ENCODE results near the gene B4GALNT2.

Gene B4GALNT2

DNA sequence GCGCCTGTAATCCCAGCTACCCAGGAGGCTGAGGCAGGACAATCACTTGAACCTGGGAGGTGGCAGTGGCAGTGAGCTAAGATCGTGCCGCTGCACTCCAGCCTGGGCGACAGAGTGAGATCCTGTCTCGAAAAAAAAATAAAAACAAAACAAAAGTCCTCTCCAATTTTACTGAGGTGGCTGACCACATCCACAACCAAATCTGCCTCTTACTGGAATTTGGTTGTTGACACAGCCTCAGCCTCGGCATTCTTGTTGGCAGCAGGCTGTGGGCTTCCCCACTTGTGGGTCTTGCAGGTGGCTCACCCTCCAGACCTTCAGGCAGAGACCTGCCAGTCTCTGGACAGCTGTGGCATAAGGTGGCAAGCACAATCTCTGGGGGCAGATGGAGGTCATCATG is 15.6 kb downstream of the B4GALNT2 start:
- DNase-seq (ENCODE audit: extremely low spot score): no peak
- ChIA-PET POLR2A (interaction anchor here (1.4 kb wide), 1 partner anchor 9 kb away, joined by 3 read pairs; no protein-coding TSS in a partner anchor), CTCF (no interaction called here)
- TF ChIP-seq TARDBP (IDR thresholded peaks at IDR 0.05) (no peak), CTBP1 (IDR thresholded peaks at IDR 0.05; ENCODE audit: borderline replicate concordance) (no peak), NFRKB (IDR thresholded peaks at IDR 0.05) (no peak), ARNT (IDR thresholded peaks at IDR 0.05) (no peak), L3MBTL2 (conservative IDR thresholded peaks at IDR 0.05) (no peak), HDGF (IDR thresholded peaks at IDR 0.05; ENCODE audit: borderline replicate concordance) (no peak), SP1 (IDR thresholded peaks at IDR 0.05) (no peak), ELF4 (IDR thresholded peaks at IDR 0.05) (no peak)
- TF ChIP-seq, protein P1, sequence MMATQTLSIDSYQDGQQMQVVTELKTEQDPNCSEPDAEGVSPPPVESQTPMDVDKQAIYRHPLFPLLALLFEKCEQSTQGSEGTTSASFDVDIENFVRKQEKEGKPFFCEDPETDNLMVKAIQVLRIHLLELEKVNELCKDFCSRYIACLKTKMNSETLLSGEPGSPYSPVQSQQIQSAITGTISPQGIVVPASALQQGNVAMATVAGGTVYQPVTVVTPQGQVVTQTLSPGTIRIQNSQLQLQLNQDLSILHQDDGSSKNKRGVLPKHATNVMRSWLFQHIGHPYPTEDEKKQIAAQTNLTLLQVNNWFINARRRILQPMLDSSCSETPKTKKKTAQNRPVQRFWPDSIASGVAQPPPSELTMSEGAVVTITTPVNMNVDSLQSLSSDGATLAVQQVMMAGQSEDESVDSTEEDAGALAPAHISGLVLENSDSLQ (IDR thresholded peaks at IDR 0.05): no peak

DNA sequence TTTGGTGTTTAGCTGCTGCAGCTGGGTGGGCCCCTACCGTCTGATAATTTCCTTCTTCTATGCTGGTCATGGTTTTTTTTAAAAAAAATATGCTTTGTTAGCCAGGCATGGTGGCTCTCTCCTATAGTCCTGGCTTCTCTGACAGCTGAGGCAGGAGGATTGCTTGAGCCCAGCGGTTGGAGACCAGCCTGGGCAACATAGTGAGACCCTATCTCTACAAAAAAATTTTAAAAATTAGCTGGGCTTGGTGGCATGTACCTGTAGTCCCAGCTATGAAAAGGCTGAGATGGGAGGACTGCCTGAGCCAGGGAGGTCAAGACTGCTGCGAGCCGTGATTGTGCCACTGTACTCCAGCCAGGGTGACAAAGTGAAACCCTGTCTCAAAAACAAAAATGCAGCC is 19.4 kb downstream of the B4GALNT2 start:
- no peak for TF ChIP-seq BHLHE40 (IDR thresholded peaks at IDR 0.05; ENCODE audit: borderline replicate concordance)
- no peak for TF ChIP-seq HDGF (IDR thresholded peaks at IDR 0.05; ENCODE audit: borderline replicate concordance)
- TF ChIP-seq NFRKB (IDR thresholded peaks at IDR 0.05): no peak
- no peak for TF ChIP-seq ARNT (IDR thresholded peaks at IDR 0.05)
- TF ChIP-seq FOXA1 (IDR thresholded peaks at IDR 0.05): no peak
- no peak for TF ChIP-seq ELF4 (IDR thresholded peaks at IDR 0.05)
- TF ChIP-seq CTBP1 (IDR thresholded peaks at IDR 0.05; ENCODE audit: borderline replicate concordance): no peak
- no peak for TF ChIP-seq ZNF384 (IDR thresholded peaks at IDR 0.05)
- TF ChIP-seq, protein P1 (IDR thresholded peaks at IDR 0.05): no peak
- TF ChIP-seq LEF1 (IDR thresholded peaks at IDR 0.05; ENCODE audit: borderline replicate concordance): no peak
- no peak for TF ChIP-seq SUZ12 (IDR thresholded peaks at IDR 0.05)
- no peak for TF ChIP-seq SP1 (IDR thresholded peaks at IDR 0.05)
- no peak for TF ChIP-seq L3MBTL2 (conservative IDR thresholded peaks at IDR 0.05)
- no peak for TF ChIP-seq FOXM1 (IDR thresholded peaks at IDR 0.05; ENCODE audit: borderline replicate concordance)
- TF ChIP-seq FOXK2 (IDR thresholded peaks at IDR 0.05): no peak
- TF ChIP-seq TARDBP (IDR thresholded peaks at IDR 0.05): no peak
- DNase-seq (ENCODE audit: extremely low spot score): no peak
- ChIA-PET CTCF (no interaction called here), POLR2A (no interaction called here)

GRCh38 chr17:49156256-49156655 is 23.7 kb downstream of the B4GALNT2 start:
- POLR2A ChIA-PET: no interaction called here
- no peak for DNase-seq (ENCODE audit: extremely low spot score)
- CTCF ChIA-PET: no interaction called here
- no peak for TF ChIP-seq ZNF384 (IDR thresholded peaks at IDR 0.05)
- TF ChIP-seq, protein P1 (IDR thresholded peaks at IDR 0.05): no peak

- DNase-seq (ENCODE audit: extremely low spot score): no peak
- ChIA-PET CTCF (interaction anchor here (1.1 kb wide), 1 partner anchor 19 kb away, joined by 4 read pairs; no protein-coding TSS in a partner anchor), POLR2A (interaction anchor here (1.0 kb wide), 1 partner anchor 9 kb away, joined by 3 read pairs; no protein-coding TSS in a partner anchor)
- TF ChIP-seq FOXM1 (IDR thresholded peaks at IDR 0.05; ENCODE audit: borderline replicate concordance) (no peak), FOXK2 (IDR thresholded peaks at IDR 0.05) (no peak), ZNF384 (IDR thresholded peaks at IDR 0.05) (no peak), TARDBP (IDR thresholded peaks at IDR 0.05) (no peak), LEF1 (IDR thresholded peaks at IDR 0.05; ENCODE audit: borderline replicate concordance) (no peak), ELF4 (IDR thresholded peaks at IDR 0.05) (no peak), SUZ12 (IDR thresholded peaks at IDR 0.05) (no peak)
- TF ChIP-seq, protein P1 (IDR thresholded peaks at IDR 0.05): no peak
Measured at GRCh38 chr17:49157784-49158183, 25.2 kb downstream of the B4GALNT2 start.

DNA sequence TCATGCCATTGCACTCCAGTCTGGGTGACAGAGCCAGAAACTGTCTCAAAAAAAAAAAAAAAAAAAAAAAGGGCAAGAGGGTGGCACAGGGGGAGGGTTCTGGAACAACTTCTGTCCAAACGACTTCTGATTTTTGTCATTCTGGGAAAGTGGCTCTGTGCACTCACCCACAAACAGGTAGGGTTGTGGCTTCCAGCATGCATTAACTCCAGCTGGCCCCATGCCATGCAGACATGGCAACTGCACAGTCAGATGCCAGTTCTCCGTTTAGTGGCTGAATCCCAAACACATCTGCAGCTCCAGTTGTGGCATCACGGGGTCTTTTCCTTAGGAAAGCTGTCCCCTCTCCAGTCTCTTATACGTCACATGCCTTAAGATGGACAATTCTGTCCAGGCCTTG is 30.3 kb downstream of the B4GALNT2 start:
- TF ChIP-seq FOXM1 (IDR thresholded peaks at IDR 0.05; ENCODE audit: borderline replicate concordance) (no peak), L3MBTL2 (conservative IDR thresholded peaks at IDR 0.05) (no peak), ARNT (IDR thresholded peaks at IDR 0.05) (no peak)
- ChIA-PET CTCF (no interaction called here), POLR2A (interaction anchor here (0.9 kb wide), 1 partner anchor 29 kb away, joined by 3 read pairs; no protein-coding TSS in a partner anchor)
- no peak for DNase-seq (ENCODE audit: extremely low spot score)

DNA sequence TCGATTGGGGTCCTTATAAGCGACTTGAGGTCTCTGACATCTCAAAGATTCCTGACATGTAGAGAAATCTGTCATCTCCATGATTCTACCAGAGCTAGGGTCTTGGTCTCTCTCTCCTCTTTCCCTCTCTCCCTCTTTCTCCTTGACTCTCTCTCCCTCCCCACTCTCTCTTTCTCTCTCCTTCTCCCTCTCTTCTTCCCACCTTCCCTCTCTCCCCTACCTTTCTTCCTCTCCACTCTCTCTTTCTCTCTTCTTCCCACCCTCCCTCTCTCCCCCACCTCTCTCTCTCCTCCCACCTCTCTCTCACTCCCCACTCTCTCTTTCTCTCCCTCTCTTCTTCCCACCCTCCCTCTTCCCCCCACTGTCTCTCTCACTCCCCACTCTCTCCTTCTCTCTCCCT is 32.6 kb downstream of the B4GALNT2 start:
- CTCF ChIA-PET: no interaction called here
- DNase-seq (ENCODE audit: extremely low spot score): no peak
- TF ChIP-seq FOXM1 (IDR thresholded peaks at IDR 0.05; ENCODE audit: borderline replicate concordance) (no peak), LEF1 (IDR thresholded peaks at IDR 0.05; ENCODE audit: borderline replicate concordance) (no peak), ARNT (IDR thresholded peaks at IDR 0.05) (no peak), HDGF (IDR thresholded peaks at IDR 0.05; ENCODE audit: borderline replicate concordance) (no peak), BHLHE40 (IDR thresholded peaks at IDR 0.05; ENCODE audit: borderline replicate concordance) (no peak), ELF4 (IDR thresholded peaks at IDR 0.05) (no peak)
- POLR2A ChIA-PET: no interaction called here

- TF ChIP-seq FOXA1 (IDR thresholded peaks at IDR 0.05) (no peak), BHLHE40 (IDR thresholded peaks at IDR 0.05; ENCODE audit: borderline replicate concordance) (no peak), LEF1 (IDR thresholded peaks at IDR 0.05; ENCODE audit: borderline replicate concordance) (no peak), SP1 (IDR thresholded peaks at IDR 0.05) (no peak), ELF4 (IDR thresholded peaks at IDR 0.05) (no peak), ZNF384 (IDR thresholded peaks at IDR 0.05) (no peak), CTBP1 (IDR thresholded peaks at IDR 0.05; ENCODE audit: borderline replicate concordance) (no peak), FOXK2 (IDR thresholded peaks at IDR 0.05) (no peak), HDGF (IDR thresholded peaks at IDR 0.05; ENCODE audit: borderline replicate concordance) (no peak), ARNT (IDR thresholded peaks at IDR 0.05) (no peak), L3MBTL2 (conservative IDR thresholded peaks at IDR 0.05) (no peak), NFRKB (IDR thresholded peaks at IDR 0.05) (no peak)
- POLR2A ChIA-PET: no interaction called here
- DNase-seq (ENCODE audit: extremely low spot score): no peak
- CTCF ChIA-PET: interaction anchor here (1.1 kb wide), 1 partner anchor 11 kb away, joined by 5 read pairs; no protein-coding TSS in a partner anchor
Measured at GRCh38 chr17:49168706-49169105, 36.1 kb downstream of the B4GALNT2 start.
